HEK293 (cell line): ENCODE results near the gene SENP8.
A peak's percentile ranks its signal among the peaks of the same experiment; 100 is the strongest.

Experiments used
- FEZF1 ChIP-seq: fragments of 450-650 bp; formaldehyde crosslinking; IDR thresholded peaks from 2 replicates; pipeline ENCODE4 v1.5.1; 2016; ENCODE audit warnings: missing biosample characterization, missing genetic modification characterization
- IKZF3 ChIP-seq: fragments of 450-650 bp; IDR thresholded peaks from 2 replicates; pipeline ENCODE4 v1.5.0; 2018; ENCODE audit warnings: missing biosample characterization, mild to moderate bottlenecking, missing genetic modification characterization, moderate library complexity
- KLF8 ChIP-seq: fragments of 450-650 bp; formaldehyde crosslinking; IDR thresholded peaks from 2 replicates; pipeline ENCODE4 v1.5.1; 2016; ENCODE audit warnings: missing biosample characterization, missing genetic modification characterization
- KLF9 ChIP-seq: fragments of 450-650 bp; formaldehyde crosslinking; IDR thresholded peaks from 2 replicates; pipeline ENCODE4 v1.5.1; 2016; ENCODE audit warnings: missing biosample characterization, missing genetic modification characterization, low read depth
- MYNN ChIP-seq: fragments of 450-650 bp; formaldehyde crosslinking; IDR thresholded peaks from 2 replicates; pipeline ENCODE4 v1.5.1; 2016; ENCODE audit warnings: missing biosample characterization, missing genetic modification characterization, borderline replicate concordance
- WT1 ChIP-seq: fragments of 450-650 bp; formaldehyde crosslinking; IDR thresholded peaks from 2 replicates; pipeline ENCODE4 v1.5.1; 2016; ENCODE audit warnings: missing biosample characterization, missing genetic modification characterization
- ZBTB21 ChIP-seq: fragments of 450-650 bp; formaldehyde crosslinking; IDR thresholded peaks from 2 replicates; pipeline ENCODE4 v1.5.1; 2017; ENCODE audit warnings: missing biosample characterization, missing genetic modification characterization
- ZBTB48 ChIP-seq: fragments of 450-650 bp; formaldehyde crosslinking; IDR thresholded peaks from 2 replicates; pipeline ENCODE4 v1.5.1; 2016; ENCODE audit warnings: missing biosample characterization, missing genetic modification characterization
- ZEB2 ChIP-seq: fragments of 450-650 bp; formaldehyde crosslinking; IDR thresholded peaks from 2 replicates; pipeline ENCODE4 v1.5.1; 2016; ENCODE audit warnings: missing biosample characterization, missing genetic modification characterization
- ZFP69B ChIP-seq: fragments of 450-650 bp; formaldehyde crosslinking; IDR thresholded peaks from 2 replicates; pipeline ENCODE4 v1.5.1; 2016; ENCODE audit warnings: missing biosample characterization, missing genetic modification characterization
- ZNF121 ChIP-seq: fragments of 450-650 bp; formaldehyde crosslinking; IDR thresholded peaks from 2 replicates; pipeline ENCODE4 v1.5.1; 2016; ENCODE audit warnings: missing biosample characterization, missing genetic modification characterization
- ZNF157 ChIP-seq: fragments of 450-650 bp; formaldehyde crosslinking; IDR thresholded peaks from 2 replicates; pipeline ENCODE4 v1.5.1; 2016; ENCODE audit warnings: missing biosample characterization, missing genetic modification characterization
- ZNF175 ChIP-seq: fragments of 450-650 bp; formaldehyde crosslinking; IDR thresholded peaks from 2 replicates; pipeline ENCODE4 v1.5.1; 2016; ENCODE audit warnings: missing biosample characterization, missing genetic modification characterization
- ZNF292 ChIP-seq: fragments of 450-650 bp; formaldehyde crosslinking; IDR thresholded peaks from 2 replicates; pipeline ENCODE4 v1.5.1; 2016; ENCODE audit warnings: low read depth, missing biosample characterization, missing genetic modification characterization, borderline replicate concordance
- ZNF350 ChIP-seq: fragments of 450-650 bp; formaldehyde crosslinking; IDR thresholded peaks from 2 replicates; pipeline ENCODE4 v1.5.0; 2017; ENCODE audit warnings: missing biosample characterization, mild to moderate bottlenecking, missing genetic modification characterization
- ZNF391 ChIP-seq: fragments of 450-650 bp; formaldehyde crosslinking; IDR thresholded peaks from 2 replicates; pipeline ENCODE4 v1.5.1; 2016; ENCODE audit warnings: low read depth, missing biosample characterization, missing genetic modification characterization, borderline replicate concordance
- ZNF48 ChIP-seq: fragments of 450-650 bp; formaldehyde crosslinking; IDR thresholded peaks from 2 replicates; pipeline ENCODE4 v1.5.1; 2016; ENCODE audit warnings: missing biosample characterization, missing genetic modification characterization
- ZNF549 ChIP-seq: fragments of 450-650 bp; IDR thresholded peaks from 2 replicates; pipeline ENCODE4 v1.5.1; 2018; ENCODE audit warnings: missing biosample characterization, missing genetic modification characterization, mild to moderate bottlenecking, inconsistent platforms, moderate library complexity
- ZNF561 ChIP-seq: fragments of 450-650 bp; IDR thresholded peaks from 2 replicates; pipeline ENCODE4 v1.5.1; 2018; ENCODE audit warnings: missing biosample characterization, missing genetic modification characterization, borderline replicate concordance
- ZNF571 ChIP-seq: fragments of 450-650 bp; formaldehyde crosslinking; IDR thresholded peaks from 2 replicates; pipeline ENCODE4 v1.5.0; 2017; ENCODE audit warnings: missing biosample characterization, missing genetic modification characterization
- ZNF600 ChIP-seq: fragments of 450-650 bp; formaldehyde crosslinking; IDR thresholded peaks from 2 replicates; pipeline ENCODE4 v1.5.1; 2016; ENCODE audit warnings: missing biosample characterization, missing genetic modification characterization
- ZNF610 ChIP-seq: fragments of 450-650 bp; formaldehyde crosslinking; IDR thresholded peaks from 2 replicates; pipeline ENCODE4 v1.5.1; 2016; ENCODE audit warnings: missing biosample characterization, missing genetic modification characterization, borderline replicate concordance
- ZNF629 ChIP-seq: fragments of 450-650 bp; formaldehyde crosslinking; IDR thresholded peaks from 2 replicates; pipeline ENCODE4 v1.5.1; 2017; ENCODE audit warnings: missing biosample characterization, missing genetic modification characterization
- ZNF654 ChIP-seq: fragments of 450-650 bp; formaldehyde crosslinking; IDR thresholded peaks from 2 replicates; pipeline ENCODE4 v1.5.1; 2016; ENCODE audit warnings: low read depth, missing biosample characterization, missing genetic modification characterization
- ZNF785 ChIP-seq: fragments of 450-650 bp; formaldehyde crosslinking; IDR thresholded peaks from 2 replicates; pipeline ENCODE4 v1.5.1; 2016; ENCODE audit warnings: missing biosample characterization, missing genetic modification characterization
- ZSCAN30 ChIP-seq: fragments of 450-650 bp; IDR thresholded peaks from 2 replicates; pipeline ENCODE4 v1.5.1; 2018; ENCODE audit warnings: missing biosample characterization, mild to moderate bottlenecking, missing genetic modification characterization, moderate library complexity
- ZXDB ChIP-seq: fragments of 450-650 bp; formaldehyde crosslinking; IDR thresholded peaks from 2 replicates; pipeline ENCODE4 v1.5.1; 2016; ENCODE audit warnings: missing biosample characterization, missing genetic modification characterization
- TF ChIP-seq, protein P1 (sequence below): fragments of 450-650 bp; formaldehyde crosslinking; IDR thresholded peaks from 2 replicates; pipeline ENCODE4 v1.5.1; 2016; ENCODE audit warnings: missing biosample characterization, missing genetic modification characterization
- TF ChIP-seq, protein P2 (sequence below): fragments of 450-650 bp; formaldehyde crosslinking; IDR thresholded peaks from 2 replicates; pipeline ENCODE4 v1.5.1; 2016; ENCODE audit warnings: missing biosample characterization, missing genetic modification characterization
- TF ChIP-seq, protein P3 (sequence below): fragments of 450-650 bp; formaldehyde crosslinking; IDR thresholded peaks from 2 replicates; pipeline ENCODE4 v1.5.1; 2017; ENCODE audit warnings: missing biosample characterization, missing genetic modification characterization
- TF ChIP-seq, protein P4 (sequence below): fragments of 450-650 bp; formaldehyde crosslinking; IDR thresholded peaks from 2 replicates; pipeline ENCODE4 v1.5.1; 2016; ENCODE audit warnings: missing biosample characterization, missing genetic modification characterization

SENP8 gene

DNA sequence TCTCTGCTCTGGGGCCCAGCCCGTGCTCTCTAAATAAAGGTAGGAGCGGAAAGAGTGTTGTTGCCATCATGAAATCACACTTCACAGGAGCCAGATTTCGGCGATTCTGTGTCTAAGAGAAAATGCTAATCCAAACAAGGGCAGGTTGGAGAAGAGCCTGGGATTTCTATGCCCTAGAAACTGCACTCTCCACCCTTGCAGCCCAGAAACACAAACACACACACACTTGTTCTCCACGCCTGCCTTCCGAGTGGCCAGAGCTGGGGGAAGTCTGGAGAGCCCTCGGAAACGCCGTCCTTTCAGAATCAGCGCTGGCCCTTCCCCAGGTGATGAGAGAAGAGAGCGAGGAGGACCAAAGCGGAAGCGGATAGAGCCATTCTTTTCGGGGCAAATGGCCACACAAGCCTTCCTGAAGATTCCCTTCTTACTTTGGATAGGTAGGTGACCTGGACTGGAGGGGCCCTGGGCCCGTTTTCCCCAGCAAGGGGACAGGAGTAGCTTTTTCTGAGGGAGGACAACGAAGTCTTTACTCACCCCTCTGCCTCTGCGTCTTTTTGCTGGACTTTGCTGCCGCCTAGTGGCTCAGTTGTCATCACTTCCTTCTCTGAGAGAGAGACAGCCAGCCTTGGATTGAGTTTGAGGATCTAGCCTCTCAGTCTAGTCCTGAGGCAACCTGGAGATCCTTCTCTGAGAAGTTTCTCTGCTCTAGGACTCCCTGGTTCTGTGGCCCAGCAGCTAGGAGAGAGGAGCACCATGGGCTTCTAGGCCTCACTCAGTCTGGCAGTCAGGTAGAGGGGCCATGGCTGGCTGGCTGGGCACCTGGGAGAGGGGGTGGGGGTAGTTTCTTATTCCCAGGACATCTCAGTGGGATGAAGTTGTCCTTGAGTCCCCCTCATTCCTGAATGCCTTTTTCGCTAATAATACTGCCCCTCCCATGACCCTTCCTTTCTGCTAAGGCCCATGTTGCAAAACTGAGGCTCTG, 37.7 kb downstream of the SENP8 start (continued):
- TF ChIP-seq ZNF654 (tag by site-specific recombination) (peak; percentile 100), ZNF350 (no peak), ZNF600 (tag by site-specific recombination) (peak; percentile 15; the same call in 1 of the 2 replicates), ZNF292 (tag by site-specific recombination) (no peak), IKZF3 (tag by site-specific recombination) (peak; percentile 13; the same call in 1 of the 2 replicates), ZBTB48 (no peak; the same call in 1 of the 2 replicates), ZNF175 (tag by site-specific recombination) (no peak), ZNF571 (tag by site-specific recombination) (no peak), ZNF48 (tag by site-specific recombination) (no peak), ZNF157 (tag by site-specific recombination) (no peak), WT1 (tag by site-specific recombination) (0 out of 2 replicates have a peak, but pooled peaks have one; percentile 36), FEZF1 (tag by site-specific recombination) (no peak), ZNF549 (tag by site-specific recombination) (no peak), ZBTB21 (tag by site-specific recombination) (no peak), ZEB2 (peak; percentile 69), ZNF629 (tag by site-specific recombination) (no peak), ZNF121 (tag by site-specific recombination) (no peak), ZFP69B (tag by site-specific recombination) (peak; percentile 29; the same call in 1 of the 2 replicates), KLF8 (tag by site-specific recombination) (peak; percentile 45), ZNF610 (tag by site-specific recombination) (no peak), ZNF785 (tag by site-specific recombination) (no peak), ZSCAN30 (tag by site-specific recombination) (peak; percentile 91), MYNN (no peak), ZNF561 (peak; percentile 37; the same call in 1 of the 2 replicates), ZXDB (peak; percentile 41; the same call in 1 of the 2 replicates), ZNF391 (tag by site-specific recombination) (peak; percentile 39; the same call in 1 of the 2 replicates), KLF9 (tag by site-specific recombination) (no peak)
- TF ChIP-seq, protein P1, sequence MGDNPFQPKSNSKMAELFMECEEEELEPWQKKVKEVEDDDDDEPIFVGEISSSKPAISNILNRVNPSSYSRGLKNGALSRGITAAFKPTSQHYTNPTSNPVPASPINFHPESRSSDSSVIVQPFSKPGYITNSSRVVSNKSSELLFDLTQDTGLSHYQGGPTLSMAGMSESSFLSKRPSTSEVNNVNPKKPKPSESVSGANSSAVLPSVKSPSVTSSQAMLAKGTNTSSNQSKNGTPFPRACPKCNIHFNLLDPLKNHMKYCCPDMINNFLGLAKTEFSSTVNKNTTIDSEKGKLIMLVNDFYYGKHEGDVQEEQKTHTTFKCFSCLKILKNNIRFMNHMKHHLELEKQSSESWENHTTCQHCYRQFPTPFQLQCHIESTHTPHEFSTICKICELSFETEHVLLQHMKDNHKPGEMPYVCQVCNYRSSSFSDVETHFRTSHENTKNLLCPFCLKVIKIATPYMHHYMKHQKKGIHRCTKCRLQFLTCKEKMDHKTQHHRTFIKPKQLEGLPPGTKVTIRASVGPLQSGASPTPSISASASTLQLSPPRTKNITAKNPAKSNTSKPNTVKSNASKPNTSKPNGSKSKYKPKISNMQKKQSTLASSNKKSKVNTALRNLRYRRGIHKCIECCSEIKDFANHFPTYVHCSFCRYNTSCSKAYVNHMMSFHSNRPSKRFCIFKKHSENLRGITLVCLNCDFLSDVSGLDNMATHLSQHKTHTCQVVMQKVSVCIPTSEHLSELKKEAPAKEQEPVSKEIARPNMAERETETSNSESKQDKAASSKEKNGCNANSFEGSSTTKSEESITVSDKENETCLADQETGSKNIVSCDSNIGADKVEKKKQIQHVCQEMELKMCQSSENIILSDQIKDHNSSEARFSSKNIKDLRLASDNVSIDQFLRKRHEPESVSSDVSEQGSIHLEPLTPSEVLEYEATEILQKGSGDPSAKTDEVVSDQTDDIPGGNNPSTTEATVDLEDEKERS (tag by site-specific recombination): no peak
- TF ChIP-seq, protein P2, sequence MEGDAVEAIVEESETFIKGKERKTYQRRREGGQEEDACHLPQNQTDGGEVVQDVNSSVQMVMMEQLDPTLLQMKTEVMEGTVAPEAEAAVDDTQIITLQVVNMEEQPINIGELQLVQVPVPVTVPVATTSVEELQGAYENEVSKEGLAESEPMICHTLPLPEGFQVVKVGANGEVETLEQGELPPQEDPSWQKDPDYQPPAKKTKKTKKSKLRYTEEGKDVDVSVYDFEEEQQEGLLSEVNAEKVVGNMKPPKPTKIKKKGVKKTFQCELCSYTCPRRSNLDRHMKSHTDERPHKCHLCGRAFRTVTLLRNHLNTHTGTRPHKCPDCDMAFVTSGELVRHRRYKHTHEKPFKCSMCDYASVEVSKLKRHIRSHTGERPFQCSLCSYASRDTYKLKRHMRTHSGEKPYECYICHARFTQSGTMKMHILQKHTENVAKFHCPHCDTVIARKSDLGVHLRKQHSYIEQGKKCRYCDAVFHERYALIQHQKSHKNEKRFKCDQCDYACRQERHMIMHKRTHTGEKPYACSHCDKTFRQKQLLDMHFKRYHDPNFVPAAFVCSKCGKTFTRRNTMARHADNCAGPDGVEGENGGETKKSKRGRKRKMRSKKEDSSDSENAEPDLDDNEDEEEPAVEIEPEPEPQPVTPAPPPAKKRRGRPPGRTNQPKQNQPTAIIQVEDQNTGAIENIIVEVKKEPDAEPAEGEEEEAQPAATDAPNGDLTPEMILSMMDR (tag by site-specific recombination): peak; percentile 98
- TF ChIP-seq, protein P3, sequence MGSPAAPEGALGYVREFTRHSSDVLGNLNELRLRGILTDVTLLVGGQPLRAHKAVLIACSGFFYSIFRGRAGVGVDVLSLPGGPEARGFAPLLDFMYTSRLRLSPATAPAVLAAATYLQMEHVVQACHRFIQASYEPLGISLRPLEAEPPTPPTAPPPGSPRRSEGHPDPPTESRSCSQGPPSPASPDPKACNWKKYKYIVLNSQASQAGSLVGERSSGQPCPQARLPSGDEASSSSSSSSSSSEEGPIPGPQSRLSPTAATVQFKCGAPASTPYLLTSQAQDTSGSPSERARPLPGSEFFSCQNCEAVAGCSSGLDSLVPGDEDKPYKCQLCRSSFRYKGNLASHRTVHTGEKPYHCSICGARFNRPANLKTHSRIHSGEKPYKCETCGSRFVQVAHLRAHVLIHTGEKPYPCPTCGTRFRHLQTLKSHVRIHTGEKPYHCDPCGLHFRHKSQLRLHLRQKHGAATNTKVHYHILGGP (tag by site-specific recombination): no peak
- TF ChIP-seq, protein P4, sequence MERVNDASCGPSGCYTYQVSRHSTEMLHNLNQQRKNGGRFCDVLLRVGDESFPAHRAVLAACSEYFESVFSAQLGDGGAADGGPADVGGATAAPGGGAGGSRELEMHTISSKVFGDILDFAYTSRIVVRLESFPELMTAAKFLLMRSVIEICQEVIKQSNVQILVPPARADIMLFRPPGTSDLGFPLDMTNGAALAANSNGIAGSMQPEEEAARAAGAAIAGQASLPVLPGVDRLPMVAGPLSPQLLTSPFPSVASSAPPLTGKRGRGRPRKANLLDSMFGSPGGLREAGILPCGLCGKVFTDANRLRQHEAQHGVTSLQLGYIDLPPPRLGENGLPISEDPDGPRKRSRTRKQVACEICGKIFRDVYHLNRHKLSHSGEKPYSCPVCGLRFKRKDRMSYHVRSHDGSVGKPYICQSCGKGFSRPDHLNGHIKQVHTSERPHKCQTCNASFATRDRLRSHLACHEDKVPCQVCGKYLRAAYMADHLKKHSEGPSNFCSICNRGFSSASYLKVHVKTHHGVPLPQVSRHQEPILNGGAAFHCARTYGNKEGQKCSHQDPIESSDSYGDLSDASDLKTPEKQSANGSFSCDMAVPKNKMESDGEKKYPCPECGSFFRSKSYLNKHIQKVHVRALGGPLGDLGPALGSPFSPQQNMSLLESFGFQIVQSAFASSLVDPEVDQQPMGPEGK: peak; percentile 70
